ENCODE measurements around the gene MAGIX.

Gene MAGIX

DNA sequence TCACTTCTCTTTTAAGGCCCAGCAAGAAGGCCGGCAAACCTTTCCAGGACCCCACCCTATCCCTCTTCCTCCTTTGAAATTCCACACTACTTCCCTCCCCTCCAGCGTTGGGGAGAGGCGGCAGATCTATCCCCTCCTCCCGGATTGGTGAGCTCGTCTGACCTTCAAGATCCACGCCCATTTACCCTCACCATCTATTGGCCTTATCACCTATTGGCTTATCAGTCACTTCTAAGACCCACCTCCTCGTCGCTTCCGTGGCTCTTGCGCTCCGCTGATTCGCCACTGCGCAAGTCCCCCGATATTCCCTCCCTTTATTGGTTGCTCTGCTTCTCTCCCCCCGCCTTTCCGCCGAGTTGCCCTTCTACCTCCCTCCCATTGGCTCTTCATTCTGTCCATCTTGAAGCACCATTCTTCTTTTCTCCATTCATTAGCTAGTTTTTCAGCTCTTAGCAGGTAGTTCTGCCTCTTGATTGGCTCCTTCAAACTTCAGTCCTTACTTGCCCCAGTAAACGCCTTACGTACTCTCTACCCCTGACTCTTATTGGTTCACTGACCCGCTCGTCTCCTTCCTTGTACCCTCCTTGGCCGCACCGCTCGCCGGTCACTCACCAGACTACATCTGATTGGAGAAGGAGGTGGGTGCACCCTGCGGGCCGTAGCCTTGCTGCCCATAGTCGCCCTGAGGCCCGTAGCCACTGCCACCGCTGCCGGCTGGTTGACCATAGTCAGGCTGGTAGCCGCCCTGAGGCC, 28.4 kb downstream of the MAGIX start (continued):
- TF ChIP-seq RBAK (tag by site-specific recombination; IDR thresholded peaks at IDR 0.05) (no peak), KLF8 (tag by site-specific recombination; IDR thresholded peaks at IDR 0.05) (peak; percentile 86), ZNF174 (tag by site-specific recombination; IDR thresholded peaks at IDR 0.05) (no peak), ZNF776 (tag by site-specific recombination; IDR thresholded peaks at IDR 0.05; ENCODE audit: borderline replicate concordance) (no peak), ZNF610 (tag by site-specific recombination; IDR thresholded peaks at IDR 0.05; ENCODE audit: borderline replicate concordance) (no peak), ZNF530 (tag by site-specific recombination; IDR thresholded peaks at IDR 0.05; ENCODE audit: low read depth) (no peak), ZNF214 (tag by site-specific recombination; IDR thresholded peaks at IDR 0.05; ENCODE audit: borderline replicate concordance) (no peak), ZNF660 (tag by site-specific recombination; IDR thresholded peaks at IDR 0.05) (no peak), ZNF561 (tag by site-specific recombination; IDR thresholded peaks at IDR 0.05; ENCODE audit: borderline replicate concordance) (0 out of 2 replicates have a peak, but pooled peaks have one; percentile 29), SP2 (tag by site-specific recombination; IDR thresholded peaks at IDR 0.05) (peak; percentile 99), IKZF3 (tag by site-specific recombination; IDR thresholded peaks at IDR 0.05) (peak; percentile 98), ZNF560 (tag by site-specific recombination; IDR thresholded peaks at IDR 0.05; ENCODE audit: borderline replicate concordance) (no peak), ZNF670 (tag by site-specific recombination; IDR thresholded peaks at IDR 0.05; ENCODE audit: low read depth) (no peak), ZNF792 (tag by site-specific recombination; IDR thresholded peaks at IDR 0.05) (no peak), ZNF391 (tag by site-specific recombination; IDR thresholded peaks at IDR 0.05; ENCODE audit: borderline replicate concordance, low read depth) (no peak), MYNN (tag by site-specific recombination; IDR thresholded peaks at IDR 0.05; ENCODE audit: borderline replicate concordance) (no peak), KLF16 (tag by site-specific recombination; IDR thresholded peaks at IDR 0.05) (peak; percentile 38; the same call in 1 of the 2 replicates), WT1 (tag by site-specific recombination; IDR thresholded peaks at IDR 0.05) (0 out of 2 replicates have a peak, but pooled peaks have one; percentile 28), KLF10 (tag by site-specific recombination; IDR thresholded peaks at IDR 0.05) (peak; percentile 95), HOXA7 (CRISPR knock-in tag; IDR thresholded peaks at IDR 0.05; ENCODE audit: borderline replicate concordance) (no peak), ZNF596 (tag by site-specific recombination; IDR thresholded peaks at IDR 0.05) (no peak), ZNF585B (tag by site-specific recombination; IDR thresholded peaks at IDR 0.05) (no peak), ZBTB1 (tag by site-specific recombination; IDR thresholded peaks at IDR 0.05) (no peak), ZNF600 (tag by site-specific recombination; IDR thresholded peaks at IDR 0.05) (peak; percentile 87), ZNF544 (tag by site-specific recombination; IDR thresholded peaks at IDR 0.05) (no peak), ZNF664 (tag by site-specific recombination; IDR thresholded peaks at IDR 0.05) (no peak), ZNF133 (tag by site-specific recombination; IDR thresholded peaks at IDR 0.05) (no peak), GLIS1 (tag by site-specific recombination; IDR thresholded peaks at IDR 0.05) (no peak), ZNF423 (tag by site-specific recombination; IDR thresholded peaks at IDR 0.05) (no peak), ZNF366 (tag by site-specific recombination; conservative IDR thresholded peaks at IDR 0.05) (peak; percentile 100)
- TF ChIP-seq, protein P1, sequence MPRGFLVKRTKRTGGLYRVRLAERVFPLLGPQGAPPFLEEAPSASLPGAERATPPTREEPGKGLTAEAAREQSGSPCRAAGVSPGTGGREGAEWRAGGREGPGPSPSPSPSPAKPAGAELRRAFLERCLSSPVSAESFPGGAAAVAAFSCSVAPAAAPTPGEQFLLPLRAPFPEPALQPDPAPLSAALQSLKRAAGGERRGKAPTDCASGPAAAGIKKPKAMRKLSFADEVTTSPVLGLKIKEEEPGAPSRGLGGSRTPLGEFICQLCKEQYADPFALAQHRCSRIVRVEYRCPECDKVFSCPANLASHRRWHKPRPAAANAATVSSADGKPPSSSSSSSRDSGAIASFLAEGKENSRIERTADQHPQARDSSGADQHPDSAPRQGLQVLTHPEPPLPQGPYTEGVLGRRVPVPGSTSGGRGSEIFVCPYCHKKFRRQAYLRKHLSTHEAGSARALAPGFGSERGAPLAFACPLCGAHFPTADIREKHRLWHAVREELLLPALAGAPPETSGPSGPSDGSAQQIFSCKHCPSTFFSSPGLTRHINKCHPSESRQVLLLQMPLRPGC (tag by site-specific recombination; IDR thresholded peaks at IDR 0.05), result no peak
- TF ChIP-seq, protein P2, sequence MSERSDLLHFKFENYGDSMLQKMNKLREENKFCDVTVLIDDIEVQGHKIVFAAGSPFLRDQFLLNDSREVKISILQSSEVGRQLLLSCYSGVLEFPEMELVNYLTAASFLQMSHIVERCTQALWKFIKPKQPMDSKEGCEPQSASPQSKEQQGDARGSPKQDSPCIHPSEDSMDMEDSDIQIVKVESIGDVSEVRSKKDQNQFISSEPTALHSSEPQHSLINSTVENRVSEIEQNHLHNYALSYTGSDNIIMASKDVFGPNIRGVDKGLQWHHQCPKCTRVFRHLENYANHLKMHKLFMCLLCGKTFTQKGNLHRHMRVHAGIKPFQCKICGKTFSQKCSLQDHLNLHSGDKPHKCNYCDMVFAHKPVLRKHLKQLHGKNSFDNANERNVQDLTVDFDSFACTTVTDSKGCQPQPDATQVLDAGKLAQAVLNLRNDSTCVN (tag by site-specific recombination; optimal IDR thresholded peaks at IDR 0.05), result no peak
- TF ChIP-seq, protein P3, sequence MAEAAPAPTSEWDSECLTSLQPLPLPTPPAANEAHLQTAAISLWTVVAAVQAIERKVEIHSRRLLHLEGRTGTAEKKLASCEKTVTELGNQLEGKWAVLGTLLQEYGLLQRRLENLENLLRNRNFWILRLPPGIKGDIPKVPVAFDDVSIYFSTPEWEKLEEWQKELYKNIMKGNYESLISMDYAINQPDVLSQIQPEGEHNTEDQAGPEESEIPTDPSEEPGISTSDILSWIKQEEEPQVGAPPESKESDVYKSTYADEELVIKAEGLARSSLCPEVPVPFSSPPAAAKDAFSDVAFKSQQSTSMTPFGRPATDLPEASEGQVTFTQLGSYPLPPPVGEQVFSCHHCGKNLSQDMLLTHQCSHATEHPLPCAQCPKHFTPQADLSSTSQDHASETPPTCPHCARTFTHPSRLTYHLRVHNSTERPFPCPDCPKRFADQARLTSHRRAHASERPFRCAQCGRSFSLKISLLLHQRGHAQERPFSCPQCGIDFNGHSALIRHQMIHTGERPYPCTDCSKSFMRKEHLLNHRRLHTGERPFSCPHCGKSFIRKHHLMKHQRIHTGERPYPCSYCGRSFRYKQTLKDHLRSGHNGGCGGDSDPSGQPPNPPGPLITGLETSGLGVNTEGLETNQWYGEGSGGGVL (tag by site-specific recombination; IDR thresholded peaks at IDR 0.05), result peak; percentile 87
- TF ChIP-seq, protein P4, sequence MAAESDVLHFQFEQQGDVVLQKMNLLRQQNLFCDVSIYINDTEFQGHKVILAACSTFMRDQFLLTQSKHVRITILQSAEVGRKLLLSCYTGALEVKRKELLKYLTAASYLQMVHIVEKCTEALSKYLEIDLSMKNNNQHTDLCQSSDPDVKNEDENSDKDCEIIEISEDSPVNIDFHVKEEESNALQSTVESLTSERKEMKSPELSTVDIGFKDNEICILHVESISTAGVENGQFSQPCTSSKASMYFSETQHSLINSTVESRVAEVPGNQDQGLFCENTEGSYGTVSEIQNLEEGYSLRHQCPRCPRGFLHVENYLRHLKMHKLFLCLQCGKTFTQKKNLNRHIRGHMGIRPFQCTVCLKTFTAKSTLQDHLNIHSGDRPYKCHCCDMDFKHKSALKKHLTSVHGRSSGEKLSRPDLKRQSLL (tag by site-specific recombination; IDR thresholded peaks at IDR 0.05), result no peak
- TF ChIP-seq, protein P5, sequence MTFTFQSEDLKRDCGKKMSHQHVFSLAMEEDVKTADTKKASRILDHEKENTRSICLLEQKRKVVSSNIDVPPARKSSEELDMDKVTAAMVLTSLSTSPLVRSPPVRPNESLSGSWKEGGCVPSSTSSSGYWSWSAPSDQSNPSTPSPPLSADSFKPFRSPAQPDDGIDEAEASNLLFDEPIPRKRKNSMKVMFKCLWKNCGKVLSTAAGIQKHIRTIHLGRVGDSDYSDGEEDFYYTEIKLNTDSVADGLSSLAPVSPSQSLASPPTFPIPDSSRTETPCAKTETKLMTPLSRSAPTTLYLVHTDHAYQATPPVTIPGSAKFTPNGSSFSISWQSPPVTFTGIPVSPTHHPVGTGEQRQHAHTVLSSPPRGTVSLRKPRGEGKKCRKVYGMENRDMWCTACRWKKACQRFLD (tag by site-specific recombination; IDR thresholded peaks at IDR 0.05), result no peak

All from HEK293 (cell line).